Peyer's patch (tissue), 4 donors: Measurements from ENCODE around the gene CAPS.

ENCODE experiments used
- POLR2A ChIP-seq, 2 donors: fragments of 450-650 bp; IDR thresholded peaks; one replicate each; pipeline ENCODE4 v1.5.1; 2017; ENCODE audit warnings: antibody characterized with exemption in 2 of 2, mild to moderate bottlenecking in 2 of 2, moderate library complexity in 2 of 2
- TF ChIP-seq, protein P1 (sequence below), 6 experiments: fragments of 450-650 bp in 4 of 6; fragments of 200-600 bp in 2 of 6; sonication (generic) in 1 of 6; IDR thresholded peaks; one replicate each; pipeline ENCODE4 v1.5.1; 2017 to 2019; ENCODE audit warnings: antibody characterized with exemption in 6 of 6, mild to moderate bottlenecking in 3 of 6, moderate library complexity in 1 of 6

DNA sequence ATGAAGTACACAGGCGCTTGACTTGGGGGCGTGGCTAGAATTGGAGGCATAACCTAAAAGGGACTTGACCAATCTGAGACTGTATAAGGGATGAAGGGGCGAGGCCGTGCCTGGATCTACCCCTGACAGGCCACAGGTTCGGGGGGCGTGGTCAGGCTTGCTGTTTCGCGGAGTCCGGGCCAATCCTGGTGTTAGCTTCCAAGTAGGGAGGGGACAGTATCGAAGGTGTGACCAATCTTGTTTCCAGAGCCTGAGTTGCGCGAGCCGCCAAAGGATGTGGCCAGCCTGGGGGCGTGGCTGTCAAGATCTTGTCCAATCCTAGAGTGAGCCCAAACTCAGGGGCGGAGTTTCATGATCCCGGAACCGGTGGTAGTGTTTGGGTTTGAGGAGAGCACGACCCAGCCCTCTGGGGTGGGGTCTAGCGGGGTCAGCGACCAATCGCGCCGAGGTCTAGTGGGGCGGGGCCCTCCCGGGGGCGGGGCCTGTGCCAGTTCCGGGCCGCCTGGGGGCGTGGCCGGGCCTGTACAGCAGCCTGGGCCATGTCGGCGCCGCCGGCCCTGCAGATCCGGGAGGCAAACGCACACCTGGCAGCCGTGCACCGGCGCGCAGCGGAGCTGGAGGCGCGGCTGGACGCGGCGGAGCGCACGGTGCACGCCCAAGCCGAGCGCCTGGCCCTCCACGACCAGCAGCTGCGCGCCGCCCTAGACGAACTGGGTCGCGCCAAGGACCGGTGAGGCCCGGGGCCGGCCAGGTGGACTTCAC, 9.5 kb upstream of the CAPS start, which contains the start of gene VMAC:
- TF ChIP-seq, protein P1, sequence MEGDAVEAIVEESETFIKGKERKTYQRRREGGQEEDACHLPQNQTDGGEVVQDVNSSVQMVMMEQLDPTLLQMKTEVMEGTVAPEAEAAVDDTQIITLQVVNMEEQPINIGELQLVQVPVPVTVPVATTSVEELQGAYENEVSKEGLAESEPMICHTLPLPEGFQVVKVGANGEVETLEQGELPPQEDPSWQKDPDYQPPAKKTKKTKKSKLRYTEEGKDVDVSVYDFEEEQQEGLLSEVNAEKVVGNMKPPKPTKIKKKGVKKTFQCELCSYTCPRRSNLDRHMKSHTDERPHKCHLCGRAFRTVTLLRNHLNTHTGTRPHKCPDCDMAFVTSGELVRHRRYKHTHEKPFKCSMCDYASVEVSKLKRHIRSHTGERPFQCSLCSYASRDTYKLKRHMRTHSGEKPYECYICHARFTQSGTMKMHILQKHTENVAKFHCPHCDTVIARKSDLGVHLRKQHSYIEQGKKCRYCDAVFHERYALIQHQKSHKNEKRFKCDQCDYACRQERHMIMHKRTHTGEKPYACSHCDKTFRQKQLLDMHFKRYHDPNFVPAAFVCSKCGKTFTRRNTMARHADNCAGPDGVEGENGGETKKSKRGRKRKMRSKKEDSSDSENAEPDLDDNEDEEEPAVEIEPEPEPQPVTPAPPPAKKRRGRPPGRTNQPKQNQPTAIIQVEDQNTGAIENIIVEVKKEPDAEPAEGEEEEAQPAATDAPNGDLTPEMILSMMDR (IDR thresholded peaks at IDR 0.05) = peak in 1 of 6 experiments; percentile 12
- peak; percentile 77 to 78 for TF ChIP-seq POLR2A (IDR thresholded peaks at IDR 0.05)
